HepG2 (cell line): Measurements from ENCODE around the gene PEMT. TPM values are rescaled to one million over a fixed set of nuclear protein-coding genes. Genes with fewer than 3 reads are reported as not detected.

Experiments
- ATAC-seq: fragments of 200-7000 bp; cut with Tn5 transposase; 3 replicates; pipeline ENCODE4 v1.9.1; 2020; ENCODE audit warnings: mild to moderate bottlenecking, moderate library complexity
- BruUV-seq: library from RNA; stranded (reverse); fragments of 400-500 nt; replicated peaks from 2 replicates; lab custom pipeline; 2021; lab: Mats Ljungman, UMichigan
- CTCF ChIA-PET: fragments of 300-600 bp; formaldehyde crosslinking; extraction: SDS; loops from one replicate; lab custom pipeline; 2021; ENCODE audit warnings: low total read pairs, inconsistent platforms, low intra/inter-chr PET ratio; lab: Yijun Ruan, JAX
- POLR2A ChIA-PET: fragments of 350-600 bp; sonication (Branson Sonifier 250); formaldehyde crosslinking; loops from one replicate; lab custom pipeline; 2020; ENCODE audit warnings: antibody characterized with exemption, inconsistent platforms; lab: Yijun Ruan, JAX
- DNase-seq: peaks from one replicate; pipeline ENCODE4 v3.0.0-alpha.2; 2015; ENCODE audit warnings: low spot score
- FAIRE-seq: peaks from 3 replicates; lab custom pipeline; 2011; peaks lifted over from hg19 to GRCh38; lab: Jason Lieb, UNC
- H2AFZ ChIP-seq: one replicate; pipeline ENCODE4 v1.6.1; 2011; ENCODE audit warnings: low read length, inconsistent platforms
- H3K27ac ChIP-seq: fragments of 300-600 bp; 3 replicates; pipeline ENCODE4 v1.8.0; 2011; ENCODE audit warnings: mixed run types, mild to moderate bottlenecking, mixed read lengths, low read length, inconsistent platforms; ENCODE audit not compliant: insufficient read depth; ENCODE audit errors: extremely low read length
- H3K27me3 ChIP-seq, 2 experiments: fragments of 200-600 bp in 1 of 2; 2 replicates in 1 of 2; 3 replicates in 1 of 2; pipeline versions ENCODE4 v1.6.0 to v1.8.0; 2011; ENCODE audit warnings: low read length in 2 of 2, mild to moderate bottlenecking in 2 of 2, moderate library complexity in 2 of 2, inconsistent platforms in 1 of 2; ENCODE audit not compliant: insufficient read depth in 2 of 2, control insufficient read depth in 1 of 2
- H3K36me3 ChIP-seq, 2 experiments: fragments of 200-600 bp in 1 of 2; replicated peaks in 1 of 2; 2 replicates in 1 of 2; 3 replicates in 1 of 2; pipeline versions ENCODE4 v1.5.1 to v1.8.0; 2011; ENCODE audit warnings: low read length in 2 of 2, inconsistent platforms in 1 of 2; ENCODE audit not compliant: insufficient read depth in 2 of 2, control insufficient read depth in 1 of 2
- H3K4me1 ChIP-seq: 2 replicates; pipeline ENCODE4 v1.5.1; 2012; ENCODE audit warnings: low read length, inconsistent platforms; ENCODE audit not compliant: insufficient read depth
- H3K4me2 ChIP-seq: 2 replicates; pipeline ENCODE4 v1.6.0; 2011; ENCODE audit warnings: low read depth, low read length, inconsistent platforms
- H3K4me3 ChIP-seq, 3 experiments: fragments of 200-600 bp in 1 of 3; sonication (generic), shearing (Covaris generic) in 1 of 3; replicated peaks in 1 of 3; 2 replicates each; pipeline ENCODE4 v1.5.1; 2011 to 2016; ENCODE audit warnings: low read length in 3 of 3, inconsistent platforms in 2 of 3, low read depth in 2 of 3, mild to moderate bottlenecking in 2 of 3, control low read depth in 1 of 3, mixed read lengths in 1 of 3; ENCODE audit not compliant: insufficient read depth in 1 of 3
- H3K79me2 ChIP-seq: one replicate; pipeline ENCODE4 v1.6.1; 2011; ENCODE audit warnings: low read length, inconsistent platforms; ENCODE audit not compliant: insufficient read depth
- H3K9ac ChIP-seq: 2 replicates; pipeline ENCODE4 v1.6.0; 2011; ENCODE audit warnings: mild to moderate bottlenecking, low read depth, low read length, inconsistent platforms; ENCODE audit not compliant: insufficient read depth
- H3K9me3 ChIP-seq: 2 replicates; pipeline ENCODE4 v1.5.1; 2012; ENCODE audit warnings: mild to moderate bottlenecking, low read length
- H4K20me1 ChIP-seq: 2 replicates; pipeline ENCODE4 v1.6.0; 2011; ENCODE audit warnings: inconsistent platforms, mild to moderate bottlenecking, low read length, moderate library complexity; ENCODE audit not compliant: insufficient read depth
- ASH2L ChIP-seq: fragments of 300-600, 200-600 bp; sonication (generic); IDR thresholded peaks from 2 replicates; pipeline ENCODE4 v1.7.0; 2017; ENCODE audit warnings: low read depth, mild to moderate bottlenecking, moderate library complexity, mixed read lengths, low read length; ENCODE audit not compliant: insufficient read length
- EZH2 ChIP-seq: conservative IDR thresholded peaks from 2 replicates; pipeline ENCODE4 v1.6.1; 2012; ENCODE audit warnings: mild to moderate bottlenecking, low read depth, low read length, moderate library complexity
- FOXA3 ChIP-seq: IDR thresholded peaks from 2 replicates; pipeline ENCODE4 v1.6.1; 2016; ENCODE audit warnings: missing genetic modification reagents, missing compliant biosample characterization
- HOXA3 ChIP-seq: sonication (generic); formaldehyde crosslinking; IDR thresholded peaks from 2 replicates; pipeline ENCODE4 v1.5.0; 2020; ENCODE audit warnings: missing genetic modification reagents
- MED1 ChIP-seq: sonication (generic); formaldehyde crosslinking; IDR thresholded peaks from 2 replicates; pipeline ENCODE4 v1.4.0; 2020; ENCODE audit warnings: missing genetic modification reagents
- MEIS2 ChIP-seq: sonication (generic); formaldehyde crosslinking; IDR thresholded peaks from 2 replicates; pipeline ENCODE4 v1.9.0; 2021; ENCODE audit warnings: mild to moderate bottlenecking, missing genetic modification reagents
- PHB2 ChIP-seq: fragments of 450-650 bp; IDR thresholded peaks from 2 replicates; pipeline ENCODE4 v1.6.1; 2018; ENCODE audit not compliant: partially characterized antibody
- PHF21A ChIP-seq: sonication (generic); formaldehyde crosslinking; IDR thresholded peaks from 2 replicates; pipeline ENCODE4 v1.5.0; 2020; ENCODE audit warnings: mild to moderate bottlenecking, missing genetic modification reagents
- SMAD1 ChIP-seq: sonication (generic); formaldehyde crosslinking; IDR thresholded peaks from 2 replicates; pipeline ENCODE4 v1.4.0; 2020; ENCODE audit warnings: missing genetic modification reagents, low read depth, mild to moderate bottlenecking, borderline replicate concordance
- U2AF1 ChIP-seq: fragments of 200-400 bp; formaldehyde crosslinking; optimal IDR thresholded peaks from 2 replicates; pipeline ENCODE3; 2017; ENCODE audit warnings: mild to moderate bottlenecking, low read depth, low read length
- ZBTB38 ChIP-seq: sonication (generic); formaldehyde crosslinking; IDR thresholded peaks from 2 replicates; pipeline ENCODE4 v1.5.1; 2020; ENCODE audit warnings: mild to moderate bottlenecking, missing genetic modification reagents
- ZNF264 ChIP-seq: sonication (generic); formaldehyde crosslinking; IDR thresholded peaks from 2 replicates; pipeline ENCODE4 v1.4.0; 2020; ENCODE audit warnings: missing genetic modification reagents
- ZSCAN31 ChIP-seq: sonication (generic); formaldehyde crosslinking; IDR thresholded peaks from 2 replicates; pipeline ENCODE4 v1.5.0; 2020; ENCODE audit warnings: low read depth, mild to moderate bottlenecking, missing genetic modification reagents
- WGBS: methylation state at CpG from one replicate; pipeline ENCODE4 v1.1.6; 2017; ENCODE audit warnings: low lambda C conversion rate; 5-methylcytosine and 5-hydroxymethylcytosine counted together
- in situ Hi-C: cut with HindIII; loops from 2 replicates; pipeline ENCODE4 v1.10.0; 2017; ENCODE audit warnings: low pct_unique_long_range_greater_than_20kb; ENCODE audit not compliant: extremely low pct_ligation_motif_present
- intact Hi-C: fragments of 100-400 bp; cut with micrococcal nuclease; formaldehyde crosslinking; loops from one replicate; pipeline ENCODE4 v1.10.0; 2022; ENCODE audit not compliant: unreplicated experiment
- polyA plus RNA-seq, 8 experiments: library from polyadenylated mRNA; depleted of rRNA in 3 of 8; stranded (reverse) in 7 of 8; unstranded in 1 of 8; fragments of >200 nt; fragmentation: Illumina TruSeq in 4 of 8; extraction: Trizol in 4 of 8; gene quantifications; 2 replicates each; pipeline versions ENCODE4 v1.2.1 to v1.2.3, GENCODE V29; 2011 to 2016; ENCODE audit warnings: low read depth in 4 of 8, missing spikeins in 1 of 8, mixed read lengths in 1 of 8; ENCODE audit not compliant: insufficient read depth in 1 of 8
- total RNA-seq, 5 experiments: library from RNA; depleted of rRNA; stranded (reverse); fragments of >200 nt; fragmentation: Illumina TruSeq; extraction: Trizol; gene quantifications; 2 replicates each; pipeline ENCODE4 v1.2.3, GENCODE V29; 2016; ENCODE audit warnings: low read depth in 1 of 5
- TF ChIP-seq, protein P1 (sequence below): sonication (generic); formaldehyde crosslinking; IDR thresholded peaks from 2 replicates; pipeline ENCODE4 v1.4.0; 2020; ENCODE audit warnings: low read depth, mild to moderate bottlenecking, missing genetic modification reagents
- TF ChIP-seq, protein P2 (sequence below): sonication (generic); formaldehyde crosslinking; IDR thresholded peaks from 2 replicates; pipeline ENCODE4 v1.4.0; 2020; ENCODE audit warnings: mild to moderate bottlenecking, missing genetic modification reagents
- TF ChIP-seq, protein P3 (sequence below): sonication (generic); formaldehyde crosslinking; IDR thresholded peaks from 2 replicates; pipeline ENCODE4 v1.4.0; 2020; ENCODE audit warnings: missing genetic modification reagents, borderline replicate concordance

PEMT gene
- total and polyA plus RNA-seq, 2 of the 13 experiments (the other 11 are each of a cell fraction or from before 2014, with no cell fraction given): 31.7 to 43.6 TPM

DNA sequence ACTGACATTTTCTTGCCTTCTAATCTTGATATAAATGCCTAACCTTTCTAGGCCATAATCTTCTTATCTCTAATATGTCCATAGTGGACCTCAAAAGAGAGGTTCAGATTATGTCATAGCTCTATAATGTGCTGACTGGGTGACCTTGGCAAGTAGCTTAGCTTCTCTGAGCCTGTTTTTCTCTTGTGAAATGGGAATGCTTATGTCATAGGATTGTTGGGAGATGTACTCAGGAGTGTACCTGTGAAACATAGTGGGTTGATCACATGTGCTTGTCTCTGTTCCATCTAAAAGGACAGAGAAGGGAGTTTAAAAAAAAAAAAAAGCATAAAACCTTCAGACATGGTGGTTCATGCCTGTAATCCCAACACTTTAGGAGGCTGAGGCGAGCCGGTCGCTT, 112.3 kb downstream of the PEMT start (continued):
- TF ChIP-seq MED1 (CRISPR knock-in tag) (peak; percentile 17; the same call in 1 of the 2 replicates), FOXA3 (CRISPR knock-in tag) (0 out of 2 replicates have a peak, but pooled peaks have one; percentile 8)
- TF ChIP-seq, all 625 proteins: peak for 7

DNA sequence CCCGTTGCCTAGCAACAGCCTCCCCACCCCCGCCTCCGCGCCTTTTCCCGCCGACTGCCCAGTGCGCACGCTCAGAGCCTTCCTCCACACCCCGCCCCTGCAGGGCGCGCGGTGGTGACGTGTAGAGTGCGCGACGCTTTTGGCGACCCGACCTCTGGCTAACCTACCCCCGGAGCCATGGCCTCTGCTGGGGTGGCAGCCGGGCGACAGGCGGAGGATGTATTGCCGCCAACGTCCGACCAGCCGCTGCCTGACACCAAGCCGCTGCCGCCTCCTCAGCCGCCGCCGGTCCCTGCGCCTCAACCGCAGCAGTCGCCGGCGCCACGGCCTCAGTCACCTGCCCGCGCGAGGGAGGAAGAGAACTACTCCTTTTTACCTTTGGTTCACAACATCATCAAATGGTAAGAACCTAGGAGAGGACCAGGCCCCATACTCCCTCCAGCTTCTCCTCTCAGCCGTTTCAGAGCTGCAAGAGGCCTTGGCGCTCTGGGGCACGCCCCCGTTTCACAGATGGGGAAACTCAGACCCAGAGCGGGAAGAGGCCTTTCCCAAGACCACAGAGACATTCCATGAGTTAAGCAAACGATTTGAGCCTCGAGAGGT, 114.5 kb downstream of the PEMT start, which contains the start of gene MED9:
TSS of gene MED9 (plus strand) at position 136 of the 603 bp plus-strand sequence. CDS start at position 178, 42 bp downstream.
- H3K9ac ChIP-seq: peak within 1 kb of the TSS; percentile 98
- WGBS: under 1% methylated on average over 28 of the region's 47 CpGs
- peaks cover 7 to 22% of the 10 kb centered on the region in 2 experiments; a peak in 4 of 5 replicates for H3K36me3 ChIP-seq
- H4K20me1 ChIP-seq: no peaks in the 10 kb centered on the region
- DNase-seq: peak; percentile 82
- ChIA-PET POLR2A (interaction anchor here (1.2 kb wide), 1 partner anchor 20 kb away, joined by 4 read pairs; the partner anchor contains the start of gene RASD1), CTCF (no interaction called here)
- intact Hi-C loops: no loop called here
- TSS peak; percentile 79 for BruUV-seq
- H2AFZ ChIP-seq: peak within 1 kb of the TSS; percentile 44
- H3K4me2 ChIP-seq: peak within 1 kb of the TSS; percentile 84
- ATAC-seq: peak; percentile 94
- no peaks in the 10 kb centered on the region for H3K9me3 ChIP-seq
- H3K27me3 ChIP-seq: peaks cover 1 to 23% of the 10 kb centered on the region in 2 experiments; a peak in 3 of 5 replicates
- H3K27ac ChIP-seq: peak within 1 kb of the TSS; percentile 87
- in situ Hi-C loops: no loop called here
- peaks cover 46% of the 10 kb centered on the region for H3K79me2 ChIP-seq
- peak; percentile 30 for FAIRE-seq
- peak within 1 kb of the TSS; percentile 92 to 100 (median 95) for H3K4me3 ChIP-seq
- H3K4me1 ChIP-seq: peaks cover 51% of the 10 kb centered on the region
- TF ChIP-seq, protein P1, sequence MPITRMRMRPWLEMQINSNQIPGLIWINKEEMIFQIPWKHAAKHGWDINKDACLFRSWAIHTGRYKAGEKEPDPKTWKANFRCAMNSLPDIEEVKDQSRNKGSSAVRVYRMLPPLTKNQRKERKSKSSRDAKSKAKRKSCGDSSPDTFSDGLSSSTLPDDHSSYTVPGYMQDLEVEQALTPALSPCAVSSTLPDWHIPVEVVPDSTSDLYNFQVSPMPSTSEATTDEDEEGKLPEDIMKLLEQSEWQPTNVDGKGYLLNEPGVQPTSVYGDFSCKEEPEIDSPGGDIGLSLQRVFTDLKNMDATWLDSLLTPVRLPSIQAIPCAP (CRISPR knock-in tag): no peak
- TF ChIP-seq MEIS2: peak; percentile 50; the same call in 1 of the 2 replicates
- TF ChIP-seq ZSCAN31 (CRISPR knock-in tag): no peak; the same call in 1 of the 2 replicates
- TF ChIP-seq, protein P2, sequence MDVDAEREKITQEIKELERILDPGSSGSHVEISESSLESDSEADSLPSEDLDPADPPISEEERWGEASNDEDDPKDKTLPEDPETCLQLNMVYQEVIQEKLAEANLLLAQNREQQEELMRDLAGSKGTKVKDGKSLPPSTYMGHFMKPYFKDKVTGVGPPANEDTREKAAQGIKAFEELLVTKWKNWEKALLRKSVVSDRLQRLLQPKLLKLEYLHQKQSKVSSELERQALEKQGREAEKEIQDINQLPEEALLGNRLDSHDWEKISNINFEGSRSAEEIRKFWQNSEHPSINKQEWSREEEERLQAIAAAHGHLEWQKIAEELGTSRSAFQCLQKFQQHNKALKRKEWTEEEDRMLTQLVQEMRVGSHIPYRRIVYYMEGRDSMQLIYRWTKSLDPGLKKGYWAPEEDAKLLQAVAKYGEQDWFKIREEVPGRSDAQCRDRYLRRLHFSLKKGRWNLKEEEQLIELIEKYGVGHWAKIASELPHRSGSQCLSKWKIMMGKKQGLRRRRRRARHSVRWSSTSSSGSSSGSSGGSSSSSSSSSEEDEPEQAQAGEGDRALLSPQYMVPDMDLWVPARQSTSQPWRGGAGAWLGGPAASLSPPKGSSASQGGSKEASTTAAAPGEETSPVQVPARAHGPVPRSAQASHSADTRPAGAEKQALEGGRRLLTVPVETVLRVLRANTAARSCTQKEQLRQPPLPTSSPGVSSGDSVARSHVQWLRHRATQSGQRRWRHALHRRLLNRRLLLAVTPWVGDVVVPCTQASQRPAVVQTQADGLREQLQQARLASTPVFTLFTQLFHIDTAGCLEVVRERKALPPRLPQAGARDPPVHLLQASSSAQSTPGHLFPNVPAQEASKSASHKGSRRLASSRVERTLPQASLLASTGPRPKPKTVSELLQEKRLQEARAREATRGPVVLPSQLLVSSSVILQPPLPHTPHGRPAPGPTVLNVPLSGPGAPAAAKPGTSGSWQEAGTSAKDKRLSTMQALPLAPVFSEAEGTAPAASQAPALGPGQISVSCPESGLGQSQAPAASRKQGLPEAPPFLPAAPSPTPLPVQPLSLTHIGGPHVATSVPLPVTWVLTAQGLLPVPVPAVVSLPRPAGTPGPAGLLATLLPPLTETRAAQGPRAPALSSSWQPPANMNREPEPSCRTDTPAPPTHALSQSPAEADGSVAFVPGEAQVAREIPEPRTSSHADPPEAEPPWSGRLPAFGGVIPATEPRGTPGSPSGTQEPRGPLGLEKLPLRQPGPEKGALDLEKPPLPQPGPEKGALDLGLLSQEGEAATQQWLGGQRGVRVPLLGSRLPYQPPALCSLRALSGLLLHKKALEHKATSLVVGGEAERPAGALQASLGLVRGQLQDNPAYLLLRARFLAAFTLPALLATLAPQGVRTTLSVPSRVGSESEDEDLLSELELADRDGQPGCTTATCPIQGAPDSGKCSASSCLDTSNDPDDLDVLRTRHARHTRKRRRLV: no peak
- no peak for TF ChIP-seq PHB2
- peak; percentile 96 for TF ChIP-seq HOXA3 (CRISPR knock-in tag)
- no peak; the same call in 1 of the 2 replicates for TF ChIP-seq PHF21A
- peak; percentile 84 for TF ChIP-seq ZBTB38 (CRISPR knock-in tag)
- TF ChIP-seq U2AF1: no peak
- peak; percentile 82; the same call in 1 of the 2 replicates for TF ChIP-seq SMAD1 (CRISPR knock-in tag)
- TF ChIP-seq EZH2: no peak
- TF ChIP-seq ASH2L: peak; percentile 93
- TF ChIP-seq, protein P3, sequence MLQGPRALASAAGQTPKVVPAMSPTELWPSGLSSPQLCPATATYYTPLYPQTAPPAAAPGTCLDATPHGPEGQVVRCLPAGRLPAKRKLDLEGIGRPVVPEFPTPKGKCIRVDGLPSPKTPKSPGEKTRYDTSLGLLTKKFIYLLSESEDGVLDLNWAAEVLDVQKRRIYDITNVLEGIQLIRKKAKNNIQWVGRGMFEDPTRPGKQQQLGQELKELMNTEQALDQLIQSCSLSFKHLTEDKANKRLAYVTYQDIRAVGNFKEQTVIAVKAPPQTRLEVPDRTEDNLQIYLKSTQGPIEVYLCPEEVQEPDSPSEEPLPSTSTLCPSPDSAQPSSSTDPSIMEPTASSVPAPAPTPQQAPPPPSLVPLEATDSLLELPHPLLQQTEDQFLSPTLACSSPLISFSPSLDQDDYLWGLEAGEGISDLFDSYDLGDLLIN (CRISPR knock-in tag): peak; percentile 94; the same call in 1 of the 2 replicates
- peak; percentile 38; the same call in 1 of the 2 replicates for TF ChIP-seq ZNF264 (CRISPR knock-in tag)
